ENCODE results near the gene ITPR2. TPM values are rescaled to one million over a fixed set of nuclear protein-coding genes. Genes with fewer than 3 reads are reported as not detected.

Gene ITPR2
- total and polyA plus RNA-seq, 2 of the 8 experiments (the other 6 are each of a cell fraction or from before 2014, with no cell fraction given): 4.1 to 48.3 TPM

DNA sequence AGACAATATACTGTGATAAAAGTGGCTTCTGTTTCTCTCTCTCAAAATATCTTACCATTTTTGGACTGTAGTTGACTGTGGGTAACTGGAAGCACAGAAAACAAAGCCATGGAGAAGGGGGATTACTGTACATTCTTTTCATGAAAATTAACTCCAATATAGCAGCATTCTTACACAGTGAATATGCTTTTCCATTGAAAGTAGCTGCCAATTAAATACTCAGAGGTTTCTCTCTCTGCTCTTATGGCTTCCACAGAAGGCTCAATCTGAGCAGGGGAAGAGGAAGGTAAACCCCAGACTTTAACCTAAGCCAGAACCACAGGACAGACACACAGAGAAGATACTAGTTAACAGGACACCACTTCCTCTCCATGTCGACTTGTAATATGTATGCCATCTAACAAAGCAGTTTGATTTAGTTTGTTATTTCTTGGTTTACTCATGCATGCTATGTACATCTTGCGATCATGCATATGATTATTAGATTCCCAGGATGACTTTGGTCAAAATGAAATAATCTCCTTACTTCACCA, 487.5 kb downstream of the ITPR2 start:
- Histone ChIP-seq H4K20me1 (replicated peaks in 1 of 2; ENCODE audit: control insufficient read depth in 1 of 2, insufficient read depth in 2 of 2, low read length in 2 of 2) (no peaks in the 10 kb centered on the region), H2BK12ac (ENCODE audit: low read depth, low read length) (no peak overlapping the region), H3K36me3 (ENCODE audit: control insufficient read depth in 2 of 4, insufficient read depth in 4 of 4, low read length in 3 of 4) (no peaks in the 10 kb centered on the region), H3K56ac (replicated peaks; ENCODE audit: insufficient read length, low read depth, low read length) (no peak overlapping the region), H3K27ac (ENCODE audit: low read depth, low read length) (no peak overlapping the region), H3K79me2 (ENCODE audit: control insufficient read depth in 1 of 2, insufficient read depth in 2 of 2, low read length in 2 of 2) (no peaks in the 10 kb centered on the region), H4K91ac (replicated peaks; ENCODE audit: insufficient read length, low read length) (no peak overlapping the region), H4K5ac (ENCODE audit: insufficient read length, low read depth, low read length) (no peak overlapping the region), H2AK5ac (ENCODE audit: low read depth, low read length) (no peak overlapping the region), H2BK5ac (ENCODE audit: low read depth, low read length) (no peak overlapping the region), H3K23ac (ENCODE audit: insufficient read length) (no peak overlapping the region), H2BK120ac (replicated peaks; ENCODE audit: low read depth, low read length) (no peak overlapping the region), H3K79me1 (ENCODE audit: low read depth, low read length) (no peaks in the 10 kb centered on the region), H3K9ac (replicated peaks in 1 of 4; ENCODE audit: extremely low read depth in 1 of 4, low read depth in 3 of 4, low read length in 3 of 4) (no peak overlapping the region), H3K4me2 (ENCODE audit: insufficient read depth in 1 of 2, low read depth in 2 of 2, low read length in 2 of 2) (no peak overlapping the region), H4K8ac (ENCODE audit: extremely low read depth, insufficient read depth, low read length) (no peak overlapping the region), H2BK15ac (ENCODE audit: low read length) (no peak overlapping the region), H3K27me3 (replicated peaks in 1 of 4; ENCODE audit: control insufficient read depth in 3 of 4, extremely low read depth in 1 of 4, insufficient read depth in 3 of 4, low read length in 3 of 4) (no peaks in the 10 kb centered on the region), H3K18ac (ENCODE audit: extremely low read depth, low read length) (no peak overlapping the region), H2BK20ac (ENCODE audit: low read length) (no peak overlapping the region), H3K4me3 (ENCODE audit: extremely low read depth in 1 of 4, insufficient read depth in 2 of 4, low read depth in 3 of 4, low read length in 4 of 4) (no peak overlapping the region), H2AFZ (ENCODE audit: low read length) (no peak overlapping the region), H3K4ac (replicated peaks; ENCODE audit: insufficient read length, low read depth, low read length) (no peak overlapping the region), H3K4me1 (replicated peaks in 1 of 4; ENCODE audit: control insufficient read depth in 3 of 4, insufficient read depth in 4 of 4, low read length in 3 of 4) (peaks cover 0 to 6% (median under 1%) of the 10 kb centered on the region in 4 experiments; a peak in 3 of 7 replicates), H3K23me2 (ENCODE audit: low read depth, low read length) (no peaks in the 10 kb centered on the region), H3K9me3 (ENCODE audit: insufficient read depth in 2 of 2, low read depth in 1 of 2, low read length in 1 of 2) (no peaks in the 10 kb centered on the region), H3K14ac (ENCODE audit: insufficient read length) (no peak overlapping the region)
- ChIA-PET CTCF (ENCODE audit: partially characterized antibody) (no interaction called here), POLR2A (ENCODE audit: partially characterized antibody) (no interaction called here)
- no peak for FAIRE-seq
- DNase-seq (ENCODE audit: low read depth in 1 of 2, low spot score in 2 of 2): no peak
- 82% methylated on average over 2 of the region's 2 CpGs; no CpG with 5 or more reads in 1 of the 2 experiments for WGBS, 2 experiments (ENCODE audit: extremely low coverage in 1 of 2, insufficient coverage in 1 of 2, insufficient read length in 1 of 2, insufficient replicate concordance in 2 of 2, low coverage in 1 of 2, low lambda C conversion rate in 2 of 2, missing lambda C conversion rate in 1 of 2)
- TF ChIP-seq SUZ12 (IDR thresholded peaks at IDR 0.05; ENCODE audit: low read length) (no peak), NRF1 (IDR thresholded peaks at IDR 0.05; ENCODE audit: low read depth, low read length) (no peak), BRCA1 (IDR thresholded peaks at IDR 0.05; ENCODE audit: low read depth, low read length) (no peak), TBP (IDR thresholded peaks at IDR 0.05; ENCODE audit: low read depth, low read length) (no peak), CBX5 (IDR thresholded peaks at IDR 0.05; ENCODE audit: low read depth, low read length) (no peak), JUND (IDR thresholded peaks at IDR 0.05; ENCODE audit: low read length) (no peak), CBX8 (IDR thresholded peaks at IDR 0.05; ENCODE audit: borderline replicate concordance, low read depth, low read length) (no peak), RAD21 (IDR thresholded peaks at IDR 0.05 in 1 of 2, conservative IDR thresholded peaks at IDR 0.05 in 1 of 2; ENCODE audit: low read depth in 2 of 2, low read length in 2 of 2) (no peak), KDM1A (IDR thresholded peaks at IDR 0.05; ENCODE audit: borderline replicate concordance, low read length) (no peak), MAFK (IDR thresholded peaks at IDR 0.05; ENCODE audit: low read depth, low read length) (no peak), YY1 (IDR thresholded peaks at IDR 0.05; ENCODE audit: low read depth, low read length) (no peak), CEBPB (IDR thresholded peaks at IDR 0.05; ENCODE audit: low read depth, low read length) (no peak), SP2 (IDR thresholded peaks at IDR 0.05; ENCODE audit: low read length) (no peak)
- TF ChIP-seq, protein P1, sequence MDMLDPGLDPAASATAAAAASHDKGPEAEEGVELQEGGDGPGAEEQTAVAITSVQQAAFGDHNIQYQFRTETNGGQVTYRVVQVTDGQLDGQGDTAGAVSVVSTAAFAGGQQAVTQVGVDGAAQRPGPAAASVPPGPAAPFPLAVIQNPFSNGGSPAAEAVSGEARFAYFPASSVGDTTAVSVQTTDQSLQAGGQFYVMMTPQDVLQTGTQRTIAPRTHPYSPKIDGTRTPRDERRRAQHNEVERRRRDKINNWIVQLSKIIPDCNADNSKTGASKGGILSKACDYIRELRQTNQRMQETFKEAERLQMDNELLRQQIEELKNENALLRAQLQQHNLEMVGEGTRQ (IDR thresholded peaks at IDR 0.05; ENCODE audit: low read length): no peak
